Measurements from ENCODE around the gene ADORA1. TPM values are rescaled to one million over a fixed set of nuclear protein-coding genes. Genes with fewer than 3 reads are reported as not detected.

ADORA1 gene
- total RNA-seq, 3 donors from 2014 or later (not counting 1 experiment from before 2014, with no cell fraction given): not detected

DNA sequence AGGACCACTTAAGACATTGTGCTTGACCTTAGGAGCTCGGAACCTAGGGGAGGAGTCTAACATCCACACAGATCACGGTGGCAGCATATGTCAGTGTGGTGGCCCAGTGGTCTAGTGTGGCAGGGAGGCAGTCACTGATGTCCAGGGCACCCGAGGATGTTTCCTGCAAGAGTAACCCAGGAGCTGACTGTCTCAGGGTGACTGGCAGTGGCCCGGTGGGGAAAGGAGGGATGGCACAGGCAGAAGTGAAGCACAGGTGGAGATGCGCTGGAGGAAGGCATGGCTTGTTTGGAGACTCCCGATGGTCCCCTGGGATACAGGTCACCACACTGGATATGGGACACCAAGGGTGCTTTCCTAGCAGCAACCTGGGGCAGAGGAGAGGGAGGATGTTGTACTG, 85.6 kb downstream of the ADORA1 start:
- H3K36me3 ChIP-seq (ENCODE audit: control insufficient read depth, insufficient read depth, low read length): no peaks in the 10 kb centered on the region
- WGBS (ENCODE audit: insufficient coverage): 85% methylated on average over 6 of the region's 6 CpGs
- H3K27me3 ChIP-seq (ENCODE audit: control insufficient read depth, insufficient read depth, low read length): no peaks in the 10 kb centered on the region
- H3K27ac ChIP-seq (ENCODE audit: low read length): no peak overlapping the region
- H3K36me3 Mint-ChIP-seq: no peaks in the 10 kb centered on the region
- peaks cover 17 to 35% of the 10 kb centered on the region in 2 donors for H3K27me3 Mint-ChIP-seq (ENCODE audit: low read depth in 2 of 2)
- peaks cover 0 to 8% of the 10 kb centered on the region in 2 donors for H3K4me1 Mint-ChIP-seq
- ATAC-seq: no peak
- H3K4me1 ChIP-seq (ENCODE audit: control insufficient read depth, insufficient read depth, low read length): peaks cover 8% of the 10 kb centered on the region
- no peaks in the 10 kb centered on the region for H3K9me3 Mint-ChIP-seq
- H3K4me3 Mint-ChIP-seq: no peak overlapping the region
- no peak overlapping the region for H3K27ac Mint-ChIP-seq
- TF ChIP-seq, protein P1, sequence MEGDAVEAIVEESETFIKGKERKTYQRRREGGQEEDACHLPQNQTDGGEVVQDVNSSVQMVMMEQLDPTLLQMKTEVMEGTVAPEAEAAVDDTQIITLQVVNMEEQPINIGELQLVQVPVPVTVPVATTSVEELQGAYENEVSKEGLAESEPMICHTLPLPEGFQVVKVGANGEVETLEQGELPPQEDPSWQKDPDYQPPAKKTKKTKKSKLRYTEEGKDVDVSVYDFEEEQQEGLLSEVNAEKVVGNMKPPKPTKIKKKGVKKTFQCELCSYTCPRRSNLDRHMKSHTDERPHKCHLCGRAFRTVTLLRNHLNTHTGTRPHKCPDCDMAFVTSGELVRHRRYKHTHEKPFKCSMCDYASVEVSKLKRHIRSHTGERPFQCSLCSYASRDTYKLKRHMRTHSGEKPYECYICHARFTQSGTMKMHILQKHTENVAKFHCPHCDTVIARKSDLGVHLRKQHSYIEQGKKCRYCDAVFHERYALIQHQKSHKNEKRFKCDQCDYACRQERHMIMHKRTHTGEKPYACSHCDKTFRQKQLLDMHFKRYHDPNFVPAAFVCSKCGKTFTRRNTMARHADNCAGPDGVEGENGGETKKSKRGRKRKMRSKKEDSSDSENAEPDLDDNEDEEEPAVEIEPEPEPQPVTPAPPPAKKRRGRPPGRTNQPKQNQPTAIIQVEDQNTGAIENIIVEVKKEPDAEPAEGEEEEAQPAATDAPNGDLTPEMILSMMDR (IDR thresholded peaks at IDR 0.05): no peak
- no peak for DNase-seq
- no peak overlapping the region for H3K4me3 ChIP-seq (ENCODE audit: low read length)
- H3K9me3 ChIP-seq (ENCODE audit: control insufficient read depth, insufficient read depth, low read length): no peaks in the 10 kb centered on the region
- intact Hi-C loops (cut with micrococcal nuclease): no loop called here

DNA sequence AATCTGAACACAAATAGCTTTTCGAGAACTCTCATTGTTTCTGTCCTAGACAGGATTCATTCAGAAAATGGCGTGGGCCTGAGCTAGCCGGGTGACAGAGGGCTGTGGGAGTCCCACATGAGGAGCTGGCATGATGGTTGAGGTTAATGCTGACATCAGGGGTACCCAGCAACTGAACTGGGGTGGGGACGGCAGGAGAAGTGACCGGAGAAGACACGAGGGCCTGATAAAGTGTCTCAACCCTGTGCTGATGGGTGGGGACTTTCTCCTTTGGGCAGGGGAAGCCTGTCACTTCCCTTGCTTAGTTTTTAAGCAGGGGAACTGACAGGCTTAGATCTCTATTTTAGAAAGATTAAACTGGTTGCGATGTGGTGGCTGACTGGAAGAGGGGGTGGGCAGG, 87.3 kb downstream of the ADORA1 start:
- Histone ChIP-seq H3K27ac (ENCODE audit: low read length) (no peak overlapping the region), H3K4me1 (ENCODE audit: control insufficient read depth, insufficient read depth, low read length) (peaks cover 8% of the 10 kb centered on the region), H3K36me3 (ENCODE audit: control insufficient read depth, insufficient read depth, low read length) (no peaks in the 10 kb centered on the region), H3K4me3 (ENCODE audit: low read length) (no peak overlapping the region), H3K9me3 (ENCODE audit: control insufficient read depth, insufficient read depth, low read length) (no peaks in the 10 kb centered on the region), H3K27me3 (ENCODE audit: control insufficient read depth, insufficient read depth, low read length) (no peaks in the 10 kb centered on the region)
- DNase-seq: no peak
- H3K27ac Mint-ChIP-seq: no peak overlapping the region
- WGBS (ENCODE audit: insufficient coverage): 66% methylated on average over 7 of the region's 7 CpGs
- no peaks in the 10 kb centered on the region for H3K9me3 Mint-ChIP-seq
- TF ChIP-seq, protein P1 (IDR thresholded peaks at IDR 0.05): no peak
- H3K27me3 Mint-ChIP-seq (ENCODE audit: low read depth in 2 of 2): peaks cover 21 to 27% of the 10 kb centered on the region in 2 donors
- intact Hi-C loops (cut with micrococcal nuclease): no loop called here
- peaks cover 0 to 8% of the 10 kb centered on the region in 2 donors for H3K4me1 Mint-ChIP-seq
- no peaks in the 10 kb centered on the region for H3K36me3 Mint-ChIP-seq
- ATAC-seq: no peak
- no peak overlapping the region for H3K4me3 Mint-ChIP-seq

DNA sequence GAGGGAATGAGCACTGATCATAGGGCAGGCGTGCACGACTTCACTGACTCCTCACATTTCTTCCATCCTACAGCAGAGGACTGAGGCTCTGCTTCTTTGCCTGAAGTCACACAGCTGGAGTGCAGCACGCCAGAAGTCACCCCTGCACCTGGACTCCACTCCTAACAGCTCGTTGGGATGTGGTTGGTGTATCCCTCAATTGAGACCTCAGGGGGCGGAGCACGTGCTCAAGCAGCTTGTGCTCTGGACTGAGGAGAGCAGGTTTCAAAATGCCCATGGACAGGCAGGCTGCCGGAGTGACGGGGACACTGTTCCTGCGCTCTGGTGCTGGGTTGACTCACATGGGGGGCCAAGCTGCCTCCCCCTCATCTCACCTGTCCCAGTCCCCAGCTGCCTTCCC, 88.0 kb downstream of the ADORA1 start:
- TF ChIP-seq, protein P1 (IDR thresholded peaks at IDR 0.05): no peak
- no peak overlapping the region for H3K4me3 Mint-ChIP-seq
- intact Hi-C loops (cut with micrococcal nuclease): no loop called here
- Histone ChIP-seq H3K36me3 (ENCODE audit: control insufficient read depth, insufficient read depth, low read length) (no peaks in the 10 kb centered on the region), H3K4me1 (ENCODE audit: control insufficient read depth, insufficient read depth, low read length) (peaks cover 8% of the 10 kb centered on the region), H3K9me3 (ENCODE audit: control insufficient read depth, insufficient read depth, low read length) (no peaks in the 10 kb centered on the region), H3K27ac (ENCODE audit: low read length) (no peak overlapping the region), H3K4me3 (ENCODE audit: low read length) (no peak overlapping the region), H3K27me3 (ENCODE audit: control insufficient read depth, insufficient read depth, low read length) (no peaks in the 10 kb centered on the region)
- 63% methylated on average over 7 of the region's 9 CpGs for WGBS (ENCODE audit: insufficient coverage)
- H3K27me3 Mint-ChIP-seq (ENCODE audit: low read depth in 2 of 2): peaks cover 20% of the 10 kb centered on the region in 2 donors
- no peaks in the 10 kb centered on the region for H3K36me3 Mint-ChIP-seq
- H3K9me3 Mint-ChIP-seq: no peaks in the 10 kb centered on the region
- peak in 1 of 2 donors; percentile 13 for DNase-seq
- ATAC-seq: no peak
- peaks cover 0 to 8% of the 10 kb centered on the region in 2 donors for H3K4me1 Mint-ChIP-seq
- H3K27ac Mint-ChIP-seq: no peak overlapping the region
